COLO829 (cell line): ENCODE data around the gene TBC1D8B.

ENCODE experiments used
- DNase-seq: peaks from one replicate; pipeline ENCODE4 v3.0.0; 2012; ENCODE audit warnings: low spot score

TBC1D8B gene

DNA sequence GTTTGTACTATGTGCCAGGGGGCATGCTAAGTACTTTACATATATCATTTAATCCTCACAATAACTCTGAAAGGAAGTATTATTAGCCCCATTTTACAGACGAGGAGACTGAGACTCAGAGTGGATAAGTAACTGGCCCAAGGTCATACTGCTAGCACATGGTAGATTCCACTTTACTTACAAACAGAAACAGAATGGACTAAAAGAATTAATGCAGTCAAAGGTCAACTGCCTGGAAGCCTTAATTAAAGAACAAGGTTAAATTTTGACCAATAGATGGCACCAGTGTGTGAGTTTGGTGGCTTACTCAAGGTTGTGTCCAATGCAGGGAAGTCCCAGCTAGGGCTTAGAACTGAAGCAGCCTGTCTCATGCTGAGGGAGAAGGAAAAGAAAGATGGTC, 96.0 kb downstream of the TBC1D8B start:
- peak; percentile 52 for DNase-seq

DNA sequence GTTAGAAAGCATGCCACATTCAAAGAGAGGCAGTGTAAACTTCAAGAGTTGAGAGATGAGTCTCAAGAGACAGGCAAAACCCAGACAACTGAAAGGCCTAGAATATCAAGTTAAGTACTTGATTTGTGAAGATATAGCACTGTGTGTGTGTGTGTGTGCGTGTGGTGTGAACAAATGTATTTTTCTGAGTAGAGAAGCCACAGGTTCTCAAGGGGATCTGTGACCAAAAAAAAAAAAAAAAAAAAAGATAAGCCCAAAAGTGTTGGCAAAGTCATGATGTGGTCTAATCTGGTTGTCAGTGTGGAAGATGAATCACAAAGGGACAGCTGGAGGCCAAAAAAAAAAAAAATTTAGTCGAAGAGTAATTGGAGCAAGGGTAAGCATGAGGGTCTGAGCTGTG, 96.8 kb downstream of the TBC1D8B start:
- DNase-seq = no peak

GRCh38 chrX:106899841-106900240, 97.4 kb downstream of the TBC1D8B start:
- no peak for DNase-seq

- no peak for DNase-seq
Observed at GRCh38 chrX:106901341-106901740, 98.9 kb downstream of the TBC1D8B start.

DNA sequence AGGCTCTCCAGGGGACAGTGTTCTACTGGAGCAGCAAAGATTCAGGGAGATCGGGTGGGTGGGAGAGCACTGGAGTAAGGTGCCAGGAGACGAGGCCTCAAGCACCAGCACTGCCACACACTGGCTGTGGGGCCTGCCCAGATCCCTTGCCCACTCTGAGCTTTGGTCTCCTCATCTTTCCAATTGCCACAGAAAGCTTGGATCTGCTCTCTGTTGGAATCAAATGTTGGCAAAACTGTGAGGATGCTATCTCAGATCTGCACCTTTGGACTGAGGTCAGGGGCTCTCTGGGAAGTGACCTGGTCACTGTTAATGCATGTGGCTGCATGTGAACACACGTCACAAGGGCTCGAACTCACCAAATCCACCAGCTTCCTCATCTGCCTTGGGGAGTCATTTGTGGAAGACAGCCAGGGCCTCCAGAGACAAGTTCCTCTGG, 99.3 kb downstream of the TBC1D8B start:
- no peak for DNase-seq

- DNase-seq = no peak
Observed at GRCh38 chrX:106902684-106903083, 100.2 kb downstream of the TBC1D8B start.

DNA sequence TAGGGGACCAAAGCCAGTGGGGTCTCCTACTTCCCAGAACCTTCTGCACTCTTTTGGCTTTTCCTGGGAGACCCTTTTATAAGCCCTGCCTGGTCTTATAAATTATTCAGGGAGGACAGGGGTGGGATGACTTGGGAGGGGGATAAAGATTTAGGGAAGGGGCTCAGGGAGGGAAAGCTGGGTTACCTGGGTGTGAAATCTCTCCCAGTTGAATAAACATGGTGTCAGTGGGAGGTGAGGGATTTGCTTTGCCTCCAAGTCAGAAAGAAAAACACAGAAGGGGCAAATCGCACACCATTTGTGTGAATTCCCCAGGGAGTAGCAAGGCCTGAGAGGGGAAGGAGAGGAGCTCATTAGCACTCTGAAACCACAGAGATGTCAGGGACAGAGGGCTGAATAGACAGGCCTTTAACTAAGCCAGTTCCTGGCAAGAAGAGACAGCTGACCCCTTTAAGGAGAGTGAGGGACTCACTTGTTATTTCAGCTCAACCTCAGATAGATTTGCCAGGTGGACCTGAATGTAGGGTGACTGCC, 100.9 kb downstream of the TBC1D8B start, which contains the start of gene RIPPLY1:
RIPPLY1 (minus strand) TSS at position 51 of the 534 bp plus-strand sequence. CDS start 54 bp downstream, outside the sequence.
- DNase-seq = no peak

GRCh38 chrX:106903856-106904528, 101.5 kb downstream of the TBC1D8B start:
- no peak for DNase-seq

- DNase-seq = no peak
Observed at GRCh38 chrX:106905064-106905708, 102.7 kb downstream of the TBC1D8B start.

- DNase-seq = no peak
Observed at GRCh38 chrX:106906361-106906760, 103.9 kb downstream of the TBC1D8B start.

GRCh38 chrX:106912864-106913263, 110.4 kb downstream of the TBC1D8B start:
- no peak for DNase-seq

- DNase-seq = peak; percentile 65
Observed at GRCh38 chrX:106917830-106918500, 115.5 kb downstream of the TBC1D8B start.

- DNase-seq = no peak
Observed at GRCh38 chrX:106919932-106920452, 117.5 kb downstream of the TBC1D8B start, which contains the start of gene CLDN2. Gene CLDN2 (plus strand): TSS chrX:106920402. CDS start chrX:106928229, 7,827 bp downstream.

DNA sequence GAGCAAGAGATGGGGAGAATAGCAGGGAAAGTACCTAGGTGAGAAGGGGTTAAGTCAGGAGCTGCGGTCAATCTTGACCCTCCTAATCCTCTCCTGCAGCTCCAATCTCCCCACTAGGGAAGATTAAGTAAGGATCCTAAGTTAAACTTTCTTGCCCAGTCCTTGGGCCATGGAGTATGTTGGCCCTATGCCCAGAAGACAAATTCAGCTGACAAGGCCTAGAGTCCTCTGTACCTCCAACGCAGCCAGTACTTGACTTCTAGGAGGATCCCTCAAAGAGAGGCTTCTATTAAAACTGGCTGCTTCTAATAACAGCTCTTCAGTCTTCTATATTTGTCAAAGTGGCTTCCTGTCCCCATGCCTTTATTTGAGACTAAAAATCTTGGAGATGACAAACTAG, 119.2 kb downstream of the TBC1D8B start:
- no peak for DNase-seq
